ENCODE results near the gene DSE. TPM values are rescaled to one million over a fixed set of nuclear protein-coding genes. Genes with fewer than 3 reads are reported as not detected.
A peak's percentile ranks its signal among the peaks of the same experiment; 100 is the strongest.

Gene DSE
- total RNA-seq, 4 donors from 2014 or later, result 12.6 to 71.8 (median 16.2) TPM

DNA sequence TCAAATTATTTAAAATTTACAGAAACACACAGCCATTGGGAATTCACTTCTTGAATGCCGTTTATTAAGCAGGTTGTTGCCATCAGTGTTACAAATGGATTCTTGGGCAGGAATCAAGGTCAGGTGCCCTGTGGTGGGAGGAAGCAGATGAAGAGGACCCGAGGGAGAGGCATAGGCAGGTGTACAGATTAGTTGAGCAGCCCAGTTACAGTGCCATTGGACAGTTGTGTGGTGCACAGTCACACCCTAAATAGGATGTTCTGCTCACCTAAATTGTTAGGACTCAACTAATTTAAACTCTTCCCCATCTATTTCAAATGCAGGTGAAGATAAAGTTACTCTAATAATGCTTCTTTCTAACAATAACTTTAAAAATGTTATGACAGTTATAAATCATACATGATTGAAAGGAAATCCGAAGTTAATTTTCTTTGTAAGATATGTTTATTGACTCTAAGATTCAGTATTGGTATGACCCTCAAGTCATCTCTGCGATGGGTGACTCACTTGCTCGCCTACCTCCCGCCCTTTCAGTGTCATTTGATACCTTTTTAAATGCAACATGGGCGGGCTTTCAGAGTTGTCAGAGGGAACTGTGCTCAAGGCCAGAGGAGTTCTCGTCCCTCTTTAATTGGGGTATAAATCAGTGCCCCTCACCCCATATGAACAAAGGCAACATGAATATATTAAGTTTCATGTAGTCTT, 35.1 kb downstream of the DSE start:
- H3K4me1 ChIP-seq, result peaks cover 0 to 8% (median 3%) of the 10 kb centered on the region in 4 donors
- TF ChIP-seq POLR2A (IDR thresholded peaks at IDR 0.05), result no peak
- TF ChIP-seq, protein P1, sequence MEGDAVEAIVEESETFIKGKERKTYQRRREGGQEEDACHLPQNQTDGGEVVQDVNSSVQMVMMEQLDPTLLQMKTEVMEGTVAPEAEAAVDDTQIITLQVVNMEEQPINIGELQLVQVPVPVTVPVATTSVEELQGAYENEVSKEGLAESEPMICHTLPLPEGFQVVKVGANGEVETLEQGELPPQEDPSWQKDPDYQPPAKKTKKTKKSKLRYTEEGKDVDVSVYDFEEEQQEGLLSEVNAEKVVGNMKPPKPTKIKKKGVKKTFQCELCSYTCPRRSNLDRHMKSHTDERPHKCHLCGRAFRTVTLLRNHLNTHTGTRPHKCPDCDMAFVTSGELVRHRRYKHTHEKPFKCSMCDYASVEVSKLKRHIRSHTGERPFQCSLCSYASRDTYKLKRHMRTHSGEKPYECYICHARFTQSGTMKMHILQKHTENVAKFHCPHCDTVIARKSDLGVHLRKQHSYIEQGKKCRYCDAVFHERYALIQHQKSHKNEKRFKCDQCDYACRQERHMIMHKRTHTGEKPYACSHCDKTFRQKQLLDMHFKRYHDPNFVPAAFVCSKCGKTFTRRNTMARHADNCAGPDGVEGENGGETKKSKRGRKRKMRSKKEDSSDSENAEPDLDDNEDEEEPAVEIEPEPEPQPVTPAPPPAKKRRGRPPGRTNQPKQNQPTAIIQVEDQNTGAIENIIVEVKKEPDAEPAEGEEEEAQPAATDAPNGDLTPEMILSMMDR (IDR thresholded peaks at IDR 0.05), result no peak
- peak overlapping the region in 3 of 4 donors; percentile 17 to 71 (median 28) for H3K27ac ChIP-seq
- no peaks in the 10 kb centered on the region for H3K27me3 ChIP-seq
- H3K9me3 ChIP-seq, result no peaks in the 10 kb centered on the region
- no peaks in the 10 kb centered on the region for H3K36me3 ChIP-seq
- DNase-seq, result no peak
- no peak overlapping the region for H3K4me3 ChIP-seq

DNA sequence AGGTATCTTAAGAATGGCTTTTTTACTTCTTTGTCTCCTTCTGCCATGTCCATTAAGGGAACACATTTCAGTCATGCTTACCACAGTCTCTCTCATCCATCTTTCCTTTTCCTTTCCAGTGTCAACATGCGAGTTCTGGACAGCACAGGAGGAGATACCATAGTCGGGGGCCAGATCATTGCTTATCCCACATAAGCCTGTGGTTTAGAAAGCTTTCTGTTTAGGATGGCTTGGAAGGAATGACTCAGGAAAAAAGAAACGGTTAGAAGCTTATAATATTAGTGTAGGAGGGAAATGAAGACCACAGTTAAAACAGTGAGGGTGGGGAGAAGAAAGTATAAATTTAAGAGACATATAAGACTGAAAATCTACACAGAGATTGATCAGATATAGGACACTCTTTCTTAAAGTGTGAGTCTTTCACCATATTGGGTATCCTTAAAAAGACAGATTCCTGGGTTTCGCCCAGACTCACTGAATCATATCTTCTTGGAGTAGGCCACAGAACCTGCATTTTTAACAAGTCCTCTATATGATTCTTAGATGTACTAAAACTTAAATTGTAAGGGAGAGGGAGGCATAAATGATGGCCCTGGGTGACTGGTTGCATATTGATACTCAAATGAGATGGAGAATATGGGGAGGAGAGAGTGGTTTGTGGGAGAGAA, 36.1 kb downstream of the DSE start:
- Histone ChIP-seq H3K36me3 (no peaks in the 10 kb centered on the region), H3K4me3 (no peak overlapping the region), H3K9me3 (no peaks in the 10 kb centered on the region), H3K27ac (peak overlapping the region in 1 of 4 donors; percentile 28), H3K4me1 (peaks cover 0 to 18% (median 8%) of the 10 kb centered on the region in 4 donors), H3K27me3 (no peaks in the 10 kb centered on the region)
- TF ChIP-seq, protein P1 (IDR thresholded peaks at IDR 0.05), result no peak
- TF ChIP-seq POLR2A (IDR thresholded peaks at IDR 0.05), result no peak
- no peak for DNase-seq

DNA sequence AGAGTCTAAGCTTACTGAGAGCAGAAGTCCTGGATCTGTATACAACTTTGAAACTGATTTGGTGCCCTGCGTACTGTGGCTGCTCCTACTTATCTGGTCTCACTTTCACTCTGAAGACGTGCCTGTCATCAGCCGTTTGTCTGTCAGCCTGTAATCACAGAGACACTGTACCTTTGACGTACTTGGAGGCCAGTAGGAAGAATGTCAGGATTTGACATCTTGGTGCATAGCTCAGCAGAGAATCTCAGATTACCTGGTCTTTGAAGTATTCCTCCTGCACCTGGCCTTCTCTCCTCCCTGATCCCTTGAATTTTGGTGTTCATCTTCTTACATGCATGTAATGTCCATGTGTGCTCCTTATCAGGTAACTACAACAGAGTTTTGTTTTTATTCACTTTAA, 37.7 kb downstream of the DSE start:
- H3K4me1 ChIP-seq, result peaks cover 0 to 24% (median 9%) of the 10 kb centered on the region in 4 donors
- TF ChIP-seq, protein P1 (IDR thresholded peaks at IDR 0.05), result no peak
- no peak for TF ChIP-seq POLR2A (IDR thresholded peaks at IDR 0.05)
- H3K27me3 ChIP-seq, result no peaks in the 10 kb centered on the region
- DNase-seq, result no peak
- no peaks in the 10 kb centered on the region for H3K36me3 ChIP-seq
- H3K27ac ChIP-seq, result no peak overlapping the region
- H3K4me3 ChIP-seq, result no peak overlapping the region
- H3K9me3 ChIP-seq, result no peaks in the 10 kb centered on the region

DNA sequence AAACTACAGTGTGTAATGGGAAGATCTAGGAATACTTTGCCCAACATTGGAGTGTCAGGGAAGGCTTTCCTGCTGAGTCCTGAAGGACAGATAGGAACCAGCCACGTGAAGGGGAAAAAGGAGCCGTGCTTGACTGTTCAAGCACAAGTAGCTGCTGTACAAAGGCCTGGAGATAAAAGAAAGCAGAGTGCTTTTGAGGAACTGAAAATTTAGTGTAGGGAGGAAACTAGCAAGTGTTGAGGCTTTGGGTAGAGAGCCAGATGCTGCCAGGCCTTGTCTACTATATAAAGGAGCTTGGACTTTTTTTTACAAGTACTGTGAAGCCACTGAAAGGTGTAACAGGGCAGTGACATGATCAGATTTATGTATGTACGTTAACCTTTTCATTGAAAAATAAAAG, 39.0 kb downstream of the DSE start:
- Histone ChIP-seq H3K9me3 (no peaks in the 10 kb centered on the region), H3K36me3 (no peaks in the 10 kb centered on the region), H3K27me3 (no peaks in the 10 kb centered on the region), H3K4me1 (peaks cover 0 to 24% (median 9%) of the 10 kb centered on the region in 4 donors), H3K4me3 (no peak overlapping the region), H3K27ac (peak overlapping the region in 2 of 4 donors; percentile 41 to 75)
- DNase-seq, result peak in 2 of 3 donors; percentile 55 to 65
- TF ChIP-seq, protein P1 (IDR thresholded peaks at IDR 0.05), result no peak
- no peak for TF ChIP-seq POLR2A (IDR thresholded peaks at IDR 0.05)

DNA sequence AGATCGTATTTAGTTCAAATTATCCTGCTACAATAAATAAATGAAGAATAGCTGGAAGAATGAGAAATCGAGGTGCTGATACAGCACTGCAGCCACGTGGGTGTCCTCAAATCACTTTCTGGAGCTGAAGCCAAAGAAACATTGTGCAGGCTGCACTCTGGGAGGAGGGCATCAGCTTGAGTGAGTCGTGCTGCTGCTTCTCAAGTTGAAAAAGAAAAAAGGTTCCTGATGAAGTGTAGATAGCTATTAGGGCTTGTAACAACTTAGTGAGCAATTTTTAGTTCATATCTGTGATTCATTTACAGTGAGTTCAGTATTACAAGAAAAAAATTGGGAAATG, 40.5 kb downstream of the DSE start:
- Histone ChIP-seq H3K27ac (peak overlapping the region in 1 of 4 donors; percentile 75), H3K36me3 (no peaks in the 10 kb centered on the region), H3K4me1 (peaks cover 0 to 24% (median 8%) of the 10 kb centered on the region in 4 donors), H3K4me3 (no peak overlapping the region), H3K27me3 (no peaks in the 10 kb centered on the region), H3K9me3 (no peaks in the 10 kb centered on the region)
- no peak for DNase-seq
- TF ChIP-seq POLR2A (IDR thresholded peaks at IDR 0.05), result no peak
- TF ChIP-seq, protein P1 (IDR thresholded peaks at IDR 0.05), result no peak
